ENCODE measurements around the gene CHCHD6.

DNA sequence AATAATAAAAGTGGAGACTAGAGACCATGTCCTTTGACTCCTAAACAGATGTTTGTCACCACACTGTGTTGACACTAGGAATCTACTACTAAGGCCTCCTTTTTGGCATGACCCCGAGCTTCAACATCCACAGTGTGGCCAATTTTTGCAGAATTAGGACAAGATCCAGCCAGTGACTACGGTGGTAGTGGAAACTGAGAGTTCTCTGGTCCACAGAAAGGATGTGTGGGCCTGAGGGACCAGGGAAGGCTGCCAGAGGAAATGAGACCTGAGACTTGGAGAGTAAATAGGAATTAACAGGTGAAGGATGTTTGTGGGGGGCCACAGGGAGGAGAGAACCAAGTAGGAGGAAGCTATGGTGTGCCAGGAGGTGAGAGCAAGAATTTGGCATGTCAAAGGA lies 122.7 kb downstream of the CHCHD6 start:
- TF ChIP-seq, protein P1, sequence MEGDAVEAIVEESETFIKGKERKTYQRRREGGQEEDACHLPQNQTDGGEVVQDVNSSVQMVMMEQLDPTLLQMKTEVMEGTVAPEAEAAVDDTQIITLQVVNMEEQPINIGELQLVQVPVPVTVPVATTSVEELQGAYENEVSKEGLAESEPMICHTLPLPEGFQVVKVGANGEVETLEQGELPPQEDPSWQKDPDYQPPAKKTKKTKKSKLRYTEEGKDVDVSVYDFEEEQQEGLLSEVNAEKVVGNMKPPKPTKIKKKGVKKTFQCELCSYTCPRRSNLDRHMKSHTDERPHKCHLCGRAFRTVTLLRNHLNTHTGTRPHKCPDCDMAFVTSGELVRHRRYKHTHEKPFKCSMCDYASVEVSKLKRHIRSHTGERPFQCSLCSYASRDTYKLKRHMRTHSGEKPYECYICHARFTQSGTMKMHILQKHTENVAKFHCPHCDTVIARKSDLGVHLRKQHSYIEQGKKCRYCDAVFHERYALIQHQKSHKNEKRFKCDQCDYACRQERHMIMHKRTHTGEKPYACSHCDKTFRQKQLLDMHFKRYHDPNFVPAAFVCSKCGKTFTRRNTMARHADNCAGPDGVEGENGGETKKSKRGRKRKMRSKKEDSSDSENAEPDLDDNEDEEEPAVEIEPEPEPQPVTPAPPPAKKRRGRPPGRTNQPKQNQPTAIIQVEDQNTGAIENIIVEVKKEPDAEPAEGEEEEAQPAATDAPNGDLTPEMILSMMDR (IDR thresholded peaks at IDR 0.05) = no peak
- TF ChIP-seq POLR2A (IDR thresholded peaks at IDR 0.05) (no peak), POLR2AphosphoS5 (IDR thresholded peaks at IDR 0.05) (no peak), EP300 (IDR thresholded peaks at IDR 0.05) (no peak)
